ENCODE results near the gene SKA1.

Gene SKA1, protein sequence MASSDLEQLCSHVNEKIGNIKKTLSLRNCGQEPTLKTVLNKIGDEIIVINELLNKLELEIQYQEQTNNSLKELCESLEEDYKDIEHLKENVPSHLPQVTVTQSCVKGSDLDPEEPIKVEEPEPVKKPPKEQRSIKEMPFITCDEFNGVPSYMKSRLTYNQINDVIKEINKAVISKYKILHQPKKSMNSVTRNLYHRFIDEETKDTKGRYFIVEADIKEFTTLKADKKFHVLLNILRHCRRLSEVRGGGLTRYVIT

DNA sequence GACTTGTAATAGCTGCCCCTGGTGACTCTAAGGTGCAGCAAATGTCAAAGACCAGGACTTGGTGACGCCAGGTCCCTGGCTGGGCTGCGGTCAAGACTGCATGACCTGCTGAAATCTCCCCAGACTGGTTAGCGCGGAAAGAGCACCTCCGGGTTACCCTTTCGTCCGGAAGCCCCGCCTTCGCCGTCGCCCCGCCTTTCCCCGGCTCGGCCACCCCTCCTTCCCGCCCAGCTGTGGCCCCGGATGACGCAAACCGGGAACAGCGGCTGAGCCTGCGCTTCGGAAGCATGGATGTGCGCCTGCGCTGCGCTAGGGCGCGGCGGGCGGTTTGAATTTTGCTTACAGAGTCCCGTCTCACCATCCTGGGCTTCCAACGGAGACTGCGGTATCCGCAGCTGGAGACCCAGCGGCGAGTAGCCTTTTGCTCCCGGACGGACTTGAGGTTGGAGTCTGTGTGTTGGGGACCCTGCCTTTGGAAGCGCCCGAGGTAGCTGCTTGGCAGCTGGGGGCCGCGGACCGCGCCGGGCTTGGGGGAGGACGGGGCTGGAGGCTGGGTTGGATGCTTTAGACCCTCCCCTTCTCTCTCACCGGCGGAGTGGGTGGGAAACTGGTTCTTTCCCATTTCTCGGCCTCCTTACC lies at the start of gene SKA1:
TSS of gene SKA1 (plus strand) at position 294 of the 639 bp plus-strand sequence. CDS start 785 bp downstream, outside the sequence.
- DNase-seq (ENCODE audit: low read depth, low spot score), result peak; percentile 98

DNA sequence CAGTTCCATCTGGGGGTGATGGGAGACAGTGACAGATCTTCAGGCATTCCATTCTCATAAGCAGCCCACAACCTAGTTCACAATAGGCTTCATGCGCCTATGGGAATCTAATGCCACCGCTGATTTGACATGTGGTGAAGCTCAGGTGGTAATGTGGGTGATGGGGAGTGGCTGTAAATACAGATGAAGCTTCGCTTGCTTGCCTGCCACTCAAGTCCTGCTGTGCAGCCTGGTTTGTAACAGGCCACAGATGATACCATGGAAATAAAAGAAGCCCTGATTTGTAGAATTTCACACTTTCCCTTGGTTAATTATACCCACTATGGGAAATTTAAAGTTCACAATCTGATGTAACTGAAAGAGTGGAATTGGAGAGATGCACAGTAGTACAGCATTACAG lies 46.9 kb upstream of the SKA1 start:
- DNase-seq (ENCODE audit: low read depth, low spot score), result no peak

DNA sequence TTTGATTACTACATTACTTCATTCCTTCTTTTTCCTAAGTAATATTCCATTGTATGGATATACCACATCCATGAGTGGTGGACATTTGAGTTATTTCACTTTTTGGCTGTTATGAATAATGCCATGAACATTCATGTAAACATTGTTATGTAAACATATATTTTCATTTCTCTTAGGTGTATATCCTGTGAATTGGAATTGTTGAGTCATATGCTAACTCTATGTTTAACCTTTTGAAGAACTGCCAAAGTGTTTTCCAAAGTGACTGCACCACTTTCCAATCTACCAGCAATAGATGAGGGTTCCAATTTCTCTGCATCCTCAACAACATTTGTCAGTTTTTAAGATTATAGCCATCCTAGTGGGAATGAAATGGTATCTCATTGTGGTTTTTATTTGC lies 44.7 kb upstream of the SKA1 start:
- no peak for DNase-seq (ENCODE audit: low read depth, low spot score)

DNA sequence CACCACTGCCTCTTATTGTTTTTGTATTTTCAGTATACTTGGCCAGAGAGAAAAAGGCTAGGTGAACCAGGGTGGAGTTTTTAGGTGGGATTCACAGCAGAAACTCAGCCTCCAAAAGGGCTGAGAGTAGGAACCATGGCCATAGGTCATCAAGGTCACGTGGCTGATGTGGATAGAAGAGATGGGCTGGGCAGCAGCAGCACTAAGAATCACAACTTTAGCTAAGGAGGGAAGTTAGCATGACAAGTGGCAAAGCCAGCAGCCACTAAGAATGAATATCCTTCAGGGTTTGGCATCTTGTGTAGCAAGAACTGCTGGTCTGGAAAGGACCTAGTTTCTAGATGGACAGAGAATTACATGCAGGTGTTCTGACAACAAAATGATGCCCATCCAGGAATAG lies 43.2 kb upstream of the SKA1 start:
- no peak for DNase-seq (ENCODE audit: low read depth, low spot score)

DNA sequence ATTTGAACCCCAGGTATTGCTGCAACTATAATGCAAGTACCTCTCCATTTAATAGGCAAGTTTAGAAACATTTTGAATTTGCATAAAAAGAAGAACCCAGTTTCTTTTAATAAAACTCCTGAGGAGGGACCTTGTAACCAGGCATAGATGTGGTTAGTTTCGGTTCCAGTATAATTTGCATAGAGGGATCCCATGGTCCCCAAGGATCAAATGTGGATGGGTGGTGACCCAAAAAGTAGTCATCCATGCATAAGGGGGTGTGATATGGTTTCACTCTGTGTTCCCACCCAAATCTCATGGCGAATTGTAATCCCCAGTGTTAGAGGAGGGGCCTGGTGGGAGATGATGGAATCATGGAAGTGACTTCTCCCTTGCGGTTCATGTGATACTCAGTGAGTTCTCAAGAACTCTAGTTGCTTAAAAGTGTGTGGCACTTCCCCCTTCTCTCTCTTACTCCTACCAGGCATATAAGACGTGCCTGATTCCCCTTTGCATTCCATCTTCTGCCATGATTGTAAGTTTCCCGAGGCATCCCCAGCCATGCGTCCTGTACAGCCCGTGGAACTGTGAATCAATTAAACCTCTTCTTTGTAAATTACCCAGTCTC lies 40.2 kb upstream of the SKA1 start:
- DNase-seq (ENCODE audit: low read depth, low spot score), result no peak

DNA sequence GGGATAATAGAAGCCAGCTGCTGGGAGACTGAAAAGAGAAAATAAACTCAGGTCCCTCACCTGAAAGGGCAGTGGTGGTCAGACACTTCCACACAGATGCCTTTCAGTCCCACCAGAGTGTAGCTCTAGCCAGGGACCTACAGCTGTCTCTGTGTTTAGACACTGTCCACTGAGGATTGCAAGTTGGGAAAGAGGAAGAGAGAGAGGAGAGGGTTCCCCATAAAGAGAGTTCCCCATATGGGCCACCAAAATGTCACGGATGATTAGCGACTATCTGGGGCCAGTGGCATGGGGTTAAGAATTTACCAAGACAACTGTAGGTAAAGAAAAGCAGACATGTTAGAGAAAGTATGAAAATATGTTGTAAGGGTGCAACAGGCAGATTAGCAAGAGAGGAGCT lies 36.7 kb upstream of the SKA1 start:
- DNase-seq (ENCODE audit: low read depth, low spot score), result no peak

DNA sequence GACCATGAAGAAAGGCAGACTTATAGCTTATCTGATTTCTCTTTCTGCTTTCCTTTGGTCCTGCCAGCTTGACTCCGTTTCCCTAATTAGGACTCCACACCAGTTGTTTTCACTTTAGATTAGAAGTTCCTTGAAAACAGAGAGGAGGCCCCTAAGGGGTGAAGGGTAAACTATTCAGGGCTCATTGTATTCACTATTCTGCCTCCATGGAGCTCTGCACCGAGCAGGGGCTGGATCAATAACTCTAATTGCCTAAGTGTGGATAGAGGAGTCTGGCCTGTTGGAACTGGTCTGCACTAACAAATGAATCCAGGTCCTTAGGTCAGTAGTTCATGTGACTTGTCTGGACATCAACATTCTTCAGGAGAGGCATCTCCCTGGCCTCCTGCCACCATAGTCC lies 36.1 kb upstream of the SKA1 start:
- no peak for DNase-seq (ENCODE audit: low read depth, low spot score)

DNA sequence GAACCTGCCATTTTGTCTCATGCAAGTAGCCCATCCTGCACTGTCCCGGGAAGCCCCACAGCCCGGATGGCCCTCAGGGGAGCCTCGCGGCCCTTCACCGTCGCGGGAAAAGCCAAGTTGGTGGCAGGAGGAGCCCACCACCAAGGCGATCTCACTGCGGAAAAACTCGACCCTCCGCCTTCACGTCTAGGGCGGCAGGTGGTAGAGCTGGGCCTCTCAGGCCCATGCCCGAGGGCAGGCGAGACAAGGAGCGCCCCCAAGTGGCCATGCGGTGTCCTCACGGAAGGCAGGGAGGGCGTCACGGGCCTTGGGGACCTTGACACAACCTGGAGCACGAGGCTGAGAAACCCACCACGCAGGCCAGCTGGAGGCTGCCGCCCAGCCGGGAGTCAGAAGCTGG lies 34.8 kb upstream of the SKA1 start:
- no peak for DNase-seq (ENCODE audit: low read depth, low spot score)

DNA sequence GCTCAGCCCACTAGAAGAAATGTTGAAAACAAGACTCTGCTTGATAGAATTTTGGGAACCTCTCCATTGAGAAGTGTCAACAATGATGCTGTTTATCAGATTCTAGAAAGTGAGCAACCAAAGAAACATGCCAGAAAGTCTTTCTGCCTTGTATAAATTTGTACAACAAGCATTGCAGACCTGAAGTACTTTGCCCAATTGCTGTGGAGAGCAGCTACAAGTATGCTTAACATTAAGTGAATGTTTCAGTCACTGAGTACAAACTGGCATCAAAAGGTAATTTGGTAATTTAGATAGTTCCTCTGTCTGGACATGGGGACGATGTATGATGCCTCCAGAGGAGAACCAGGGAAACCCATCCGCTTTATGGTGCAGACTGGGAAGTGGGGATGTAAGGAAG lies 33.4 kb upstream of the SKA1 start:
- DNase-seq (ENCODE audit: low read depth, low spot score), result no peak

DNA sequence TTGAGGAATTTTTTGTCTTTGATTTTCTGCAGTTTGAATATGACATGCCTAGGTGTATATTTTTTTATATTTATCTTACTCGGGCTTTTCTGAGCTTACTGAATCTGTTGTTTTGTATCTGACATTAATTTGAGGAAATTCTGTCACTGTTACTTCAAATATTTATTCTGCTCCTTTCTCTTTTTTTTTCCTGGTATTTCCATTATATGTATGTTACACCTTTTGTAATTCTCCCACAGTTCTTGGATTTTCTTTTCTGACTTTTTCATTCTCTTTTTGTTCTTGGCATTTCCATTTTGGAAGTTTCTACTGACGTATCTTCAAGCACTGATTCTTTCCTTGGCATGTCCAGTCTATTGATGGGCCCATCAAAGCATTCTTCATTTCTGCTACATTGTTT lies 24.1 kb upstream of the SKA1 start:
- DNase-seq (ENCODE audit: low read depth, low spot score), result no peak

DNA sequence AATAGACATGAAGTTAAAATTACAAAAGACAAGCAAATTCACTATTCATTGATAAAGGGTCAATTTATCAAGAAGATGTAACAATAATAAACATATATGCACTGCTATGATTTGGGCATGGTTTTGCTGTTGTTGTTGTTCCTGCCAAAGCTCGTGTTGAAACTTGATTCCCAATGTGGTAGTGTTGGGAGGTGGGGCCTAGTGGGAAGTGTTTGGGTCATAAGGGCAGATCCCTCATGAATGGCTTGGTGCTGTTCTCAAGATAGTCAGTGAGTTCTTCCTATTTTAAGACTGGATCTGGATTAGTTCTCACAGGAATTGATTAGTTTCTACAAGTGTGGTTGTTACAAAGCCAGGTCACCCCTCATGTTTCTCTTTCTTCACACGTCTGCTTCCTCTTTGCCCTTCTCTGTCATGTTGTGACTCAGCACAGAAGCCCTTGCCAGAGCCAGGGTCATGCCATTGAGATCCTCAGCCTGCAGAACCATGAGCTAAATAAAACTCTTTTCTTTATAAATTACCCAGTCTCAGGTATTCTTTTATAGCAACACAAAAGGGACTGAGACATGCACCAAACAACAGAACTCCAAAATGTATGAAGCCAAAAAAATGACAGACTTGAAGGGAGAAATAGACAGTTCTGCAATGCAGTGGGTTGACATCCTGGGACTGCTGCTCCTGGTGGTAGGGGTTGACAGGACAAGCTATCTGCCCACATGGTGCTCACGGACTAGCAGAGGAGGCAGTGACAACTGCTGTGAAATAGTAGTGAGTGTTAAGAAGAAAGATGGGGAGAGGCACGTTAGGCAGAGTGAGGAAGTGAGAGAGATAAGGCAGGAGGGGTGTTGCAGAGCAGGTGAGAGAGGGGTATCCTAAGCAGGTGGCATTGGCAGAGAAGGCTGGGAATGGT lies 18.6 kb upstream of the SKA1 start:
- no peak for DNase-seq (ENCODE audit: low read depth, low spot score)

DNA sequence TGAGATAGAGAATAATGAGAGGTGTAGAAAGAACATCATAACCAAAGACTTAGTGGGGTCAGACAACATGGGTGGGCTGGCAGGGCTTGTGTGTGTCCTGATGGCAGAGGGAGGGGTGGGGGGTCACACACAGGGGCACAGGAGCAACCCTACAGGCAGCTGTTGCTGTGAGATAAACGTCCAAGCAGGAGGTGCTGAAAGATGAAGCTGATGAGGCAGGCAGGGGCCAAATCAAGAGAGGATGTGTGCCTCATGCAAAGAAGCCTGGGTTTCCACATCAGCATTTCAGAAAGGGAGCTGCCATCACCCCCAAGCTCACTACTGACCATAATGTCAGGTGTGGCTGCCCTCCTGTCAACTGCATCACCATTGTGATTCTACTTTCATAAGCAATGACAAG lies 16.0 kb upstream of the SKA1 start:
- no peak for DNase-seq (ENCODE audit: low read depth, low spot score)

DNA sequence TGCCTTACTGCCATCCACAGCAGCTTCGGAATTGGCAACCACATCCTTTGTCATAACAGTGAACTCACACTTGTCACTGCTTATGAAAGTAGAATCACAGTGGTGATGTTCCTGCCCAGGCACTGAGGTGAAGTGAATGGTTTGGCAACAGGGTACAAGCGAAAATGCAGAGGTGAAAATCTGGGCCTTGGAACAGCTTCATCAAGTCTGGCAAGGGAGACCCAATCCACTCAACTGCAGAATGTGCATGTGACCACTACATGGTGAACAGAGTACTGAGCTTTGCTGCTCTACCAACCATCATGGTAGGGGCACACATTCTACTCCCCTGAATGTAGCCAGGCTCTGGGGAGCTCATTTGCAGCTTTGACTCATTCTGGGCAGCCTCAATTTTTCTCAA lies 15.0 kb upstream of the SKA1 start:
- no peak for DNase-seq (ENCODE audit: low read depth, low spot score)

DNA sequence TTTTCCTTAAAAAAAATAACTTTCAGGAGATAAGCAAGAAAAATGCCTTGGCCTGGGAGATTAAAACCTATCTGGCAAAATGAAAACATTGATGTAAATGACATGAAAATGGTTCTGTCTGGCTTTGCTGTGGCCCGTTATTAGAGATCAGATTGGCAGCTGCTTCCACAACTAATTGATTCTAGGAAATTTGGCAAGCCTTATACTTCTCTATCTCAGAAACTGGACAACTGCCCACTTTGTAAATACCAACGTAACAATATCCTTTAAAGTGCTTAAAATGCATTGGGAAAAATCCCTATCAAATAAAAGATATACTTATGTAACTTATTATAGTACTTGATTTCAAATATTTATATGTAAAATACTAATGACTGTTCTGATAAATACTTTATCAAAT lies 14.2 kb upstream of the SKA1 start:
- DNase-seq (ENCODE audit: low read depth, low spot score), result no peak

DNA sequence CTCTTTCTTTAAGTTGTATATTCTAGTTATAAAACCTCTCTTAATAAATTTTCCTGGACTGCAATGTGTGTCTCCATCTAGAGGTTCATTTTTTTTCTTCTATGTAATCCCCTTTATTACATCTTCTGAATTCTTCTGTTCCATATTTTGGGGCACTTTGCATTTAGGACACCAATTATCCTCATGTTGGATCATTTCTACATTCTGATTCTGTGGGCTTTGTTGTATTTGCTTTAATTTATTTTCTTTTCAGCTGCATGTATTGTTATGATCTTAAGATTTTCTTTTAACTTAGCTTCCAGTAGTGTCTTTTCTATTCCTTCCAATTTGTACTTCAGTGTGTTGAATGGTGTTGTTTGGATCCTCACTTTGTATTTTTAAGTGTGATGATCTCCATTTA lies 5.2 kb upstream of the SKA1 start:
- no peak for DNase-seq (ENCODE audit: low read depth, low spot score)

DNA sequence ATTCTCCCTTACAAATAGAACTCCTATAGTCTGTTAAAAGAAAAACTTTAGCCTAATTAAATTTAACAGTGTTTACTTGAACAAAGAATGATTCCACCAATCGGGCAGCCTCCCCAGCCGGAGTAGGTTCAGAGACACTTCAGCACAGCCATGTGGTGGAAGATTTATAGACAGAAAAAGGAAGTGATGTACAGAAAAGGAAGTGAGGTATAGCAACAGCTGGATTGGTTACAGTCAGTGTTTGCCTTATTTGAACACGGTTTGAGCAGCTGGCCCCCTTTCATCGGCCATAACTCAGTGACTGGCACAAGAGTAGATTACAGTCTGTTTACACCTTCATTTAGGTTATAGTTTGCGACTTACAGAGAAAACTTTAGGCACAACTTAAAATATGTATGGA lies 2.1 kb upstream of the SKA1 start:
- no peak for DNase-seq (ENCODE audit: low read depth, low spot score)

DNA sequence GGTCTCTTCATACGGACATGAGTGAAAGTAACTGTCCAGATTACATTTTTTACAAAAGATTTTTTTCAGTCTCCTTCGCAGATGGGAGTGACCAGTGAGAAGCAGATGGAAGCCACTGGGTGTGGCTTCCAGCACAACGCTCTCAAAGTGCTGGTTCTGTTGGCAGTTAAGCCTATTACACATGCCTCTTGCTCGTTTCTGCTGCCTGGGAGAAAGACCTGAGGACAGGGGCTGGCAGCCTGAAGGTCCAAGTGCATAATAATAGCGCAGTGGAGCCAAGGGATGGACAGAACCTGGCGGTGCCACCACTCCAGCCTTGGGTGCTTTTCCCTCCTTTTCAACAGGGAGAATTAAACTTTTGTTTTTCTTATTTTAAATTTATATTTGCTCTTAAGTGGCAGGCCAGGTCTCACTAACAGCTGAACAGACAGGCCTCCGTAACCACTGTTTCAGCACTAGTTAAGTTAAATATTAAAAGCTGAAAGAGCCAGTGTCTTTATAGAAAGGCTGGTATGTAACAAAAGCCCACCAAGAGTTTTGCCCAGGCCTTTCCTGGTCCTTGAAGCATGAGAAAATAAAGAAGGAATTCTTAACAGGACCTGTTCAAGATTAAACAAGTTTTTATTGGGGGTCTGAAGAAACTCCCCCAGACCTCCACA lies 1.2 kb upstream of the SKA1 start:
- no peak for DNase-seq (ENCODE audit: low read depth, low spot score)

DNA sequence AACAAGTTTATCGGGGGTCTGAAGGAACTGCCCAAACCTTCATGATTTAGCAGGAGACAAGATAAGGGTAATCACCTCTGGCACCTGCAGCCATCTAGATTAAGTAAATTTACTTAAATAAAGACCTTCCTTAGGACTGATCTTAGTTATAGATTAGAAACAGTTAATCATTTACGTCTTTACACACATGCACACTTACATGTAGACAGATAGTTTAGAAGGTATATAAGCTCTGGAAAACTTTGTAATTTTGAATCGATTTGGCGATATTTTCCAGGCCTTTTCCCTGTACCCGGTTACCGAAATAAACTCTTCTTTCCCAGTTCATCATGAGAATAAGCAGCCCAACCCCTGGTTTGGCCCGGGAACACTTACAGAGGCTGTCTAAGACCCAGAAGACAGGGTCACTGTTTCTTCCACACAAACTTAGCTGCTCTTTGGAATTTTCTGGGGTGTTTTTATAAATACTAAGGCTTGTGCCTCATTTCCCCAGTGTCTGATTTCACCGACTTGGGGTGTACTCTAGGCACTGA lies 560 bp upstream of the SKA1 start:
- no peak for DNase-seq (ENCODE audit: low read depth, low spot score)

DNA sequence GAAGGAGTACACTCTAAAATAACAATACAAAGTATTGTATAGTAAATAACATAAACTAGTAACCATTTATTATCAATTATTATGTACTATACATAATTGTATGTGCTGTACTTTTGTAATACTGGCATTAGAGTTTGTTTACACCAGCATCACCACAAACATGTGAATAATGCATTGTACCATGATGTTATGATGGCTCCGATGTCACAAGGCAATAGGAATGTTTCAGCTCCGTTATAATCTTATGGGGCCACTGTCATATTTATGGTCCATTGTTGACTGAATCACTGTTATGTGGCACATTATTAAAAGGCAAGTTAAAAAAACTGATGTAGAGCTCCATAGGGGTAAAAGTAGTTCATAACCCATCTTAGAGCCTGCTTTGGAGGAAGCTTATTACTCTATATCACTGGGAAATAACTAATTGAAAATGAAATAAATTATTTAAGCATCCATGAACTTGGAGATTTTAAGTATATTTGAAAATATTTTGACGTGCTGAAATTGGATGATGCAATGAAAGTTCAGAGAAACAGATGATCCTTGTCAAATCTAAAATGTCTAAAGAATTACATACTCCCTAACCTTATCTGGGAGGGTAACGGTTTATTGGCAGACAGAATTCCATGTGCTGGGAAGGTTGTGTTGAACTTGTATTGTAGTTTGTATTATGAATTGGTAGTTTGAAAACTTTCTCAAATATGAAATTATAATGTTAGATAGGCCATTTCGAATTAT lies 2.4 kb downstream of the SKA1 start:
- DNase-seq (ENCODE audit: low read depth, low spot score), result no peak

DNA sequence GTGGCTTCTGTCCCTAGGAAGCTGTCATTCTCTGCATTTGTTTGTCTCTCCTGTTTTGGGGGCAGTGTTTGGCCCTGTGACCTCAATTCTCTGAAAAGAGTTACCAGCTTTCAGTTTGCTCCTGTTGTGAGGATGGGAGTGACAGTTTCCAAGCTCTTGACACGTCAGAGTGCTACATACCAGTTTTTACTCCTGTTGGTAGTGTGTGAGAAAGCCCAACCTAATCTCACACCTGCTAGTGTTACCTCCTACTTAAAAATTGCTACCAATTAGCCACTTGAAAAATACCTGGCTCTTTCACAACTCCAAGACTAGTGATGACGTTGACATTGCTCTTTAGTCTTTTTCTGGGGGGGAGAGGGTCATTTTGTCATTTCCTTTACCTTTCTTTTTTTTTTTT lies 14.1 kb downstream of the SKA1 start:
- no peak for DNase-seq (ENCODE audit: low read depth, low spot score)

DNA sequence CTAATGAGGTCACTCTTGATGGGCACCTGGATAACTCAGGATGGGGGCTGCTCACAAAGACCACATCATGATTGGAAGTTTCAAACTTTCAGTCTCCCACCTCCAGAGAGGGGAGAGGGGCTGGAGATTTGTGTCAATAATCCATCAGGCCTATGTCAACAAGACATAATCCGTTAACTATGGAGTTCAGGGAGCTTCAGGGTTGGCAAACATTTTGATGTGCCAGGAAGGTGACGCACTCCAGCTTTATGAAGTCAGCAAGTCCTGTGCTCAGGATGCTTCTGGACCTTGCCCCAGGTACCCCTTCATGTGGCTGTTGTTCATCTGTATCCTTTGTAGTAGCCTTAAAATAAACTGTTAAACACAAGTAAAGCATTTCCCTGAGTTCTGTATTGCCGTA lies 19.0 kb downstream of the SKA1 start:
- DNase-seq (ENCODE audit: low read depth, low spot score), result no peak

Data from astrocyte of the hippocampus (primary cell).